ENCODE data around the gene STAP2.

Gene STAP2

DNA sequence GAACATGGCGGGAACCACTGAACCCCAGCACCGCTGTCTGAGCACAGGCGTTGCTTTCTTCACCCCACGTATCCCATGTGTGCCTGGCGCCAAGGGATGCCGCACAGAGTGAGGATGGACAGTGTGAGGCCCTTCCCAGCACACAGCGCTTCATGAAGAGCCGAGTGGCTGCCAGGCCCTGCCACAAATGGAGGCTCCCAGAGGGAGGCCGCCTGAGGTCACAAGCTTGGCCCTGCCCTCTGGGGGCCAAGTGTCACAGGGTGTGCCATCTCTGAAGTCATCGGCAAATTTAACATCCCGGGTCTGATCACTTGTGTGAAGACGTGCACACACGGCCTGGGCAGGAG lies 29.1 kb upstream of the STAP2 start:
- POLR2A ChIA-PET: no interaction called here

DNA sequence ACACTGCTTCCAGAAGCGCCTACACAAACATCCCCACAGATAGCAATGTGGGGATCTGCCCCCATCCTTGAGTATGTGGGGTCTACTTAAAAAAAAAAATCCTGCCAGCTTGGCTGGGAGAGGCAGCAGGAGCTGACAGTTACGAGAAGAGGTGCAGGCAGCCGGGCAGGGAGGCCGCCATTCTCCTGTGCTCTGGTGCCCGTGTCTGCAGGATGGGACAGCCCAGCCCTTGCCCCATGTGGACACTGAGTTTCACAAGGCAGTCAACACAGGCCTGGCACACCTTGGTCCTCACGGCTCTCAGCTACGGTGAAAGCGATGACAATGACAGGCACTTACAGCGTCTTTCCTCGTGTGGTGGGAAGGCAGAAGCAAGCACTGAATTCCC lies 28.7 kb upstream of the STAP2 start:
- no peak for DNase-seq (ENCODE audit: extremely low spot score)
- no peak for TF ChIP-seq FOXK2 (IDR thresholded peaks at IDR 0.05)
- TF ChIP-seq, protein P1, sequence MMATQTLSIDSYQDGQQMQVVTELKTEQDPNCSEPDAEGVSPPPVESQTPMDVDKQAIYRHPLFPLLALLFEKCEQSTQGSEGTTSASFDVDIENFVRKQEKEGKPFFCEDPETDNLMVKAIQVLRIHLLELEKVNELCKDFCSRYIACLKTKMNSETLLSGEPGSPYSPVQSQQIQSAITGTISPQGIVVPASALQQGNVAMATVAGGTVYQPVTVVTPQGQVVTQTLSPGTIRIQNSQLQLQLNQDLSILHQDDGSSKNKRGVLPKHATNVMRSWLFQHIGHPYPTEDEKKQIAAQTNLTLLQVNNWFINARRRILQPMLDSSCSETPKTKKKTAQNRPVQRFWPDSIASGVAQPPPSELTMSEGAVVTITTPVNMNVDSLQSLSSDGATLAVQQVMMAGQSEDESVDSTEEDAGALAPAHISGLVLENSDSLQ (IDR thresholded peaks at IDR 0.05): no peak
- no peak for TF ChIP-seq HDGF (IDR thresholded peaks at IDR 0.05; ENCODE audit: borderline replicate concordance)
- no peak for TF ChIP-seq LEF1 (IDR thresholded peaks at IDR 0.05; ENCODE audit: borderline replicate concordance)
- no peak for TF ChIP-seq BHLHE40 (IDR thresholded peaks at IDR 0.05; ENCODE audit: borderline replicate concordance)
- no peak for TF ChIP-seq FOXM1 (IDR thresholded peaks at IDR 0.05; ENCODE audit: borderline replicate concordance)
- TF ChIP-seq FOXA1 (IDR thresholded peaks at IDR 0.05): no peak
- no peak for TF ChIP-seq SUZ12 (IDR thresholded peaks at IDR 0.05)
- CTCF ChIA-PET: no interaction called here
- POLR2A ChIA-PET: no interaction called here

More for the DNA sequence above, 29.1 kb upstream of the STAP2 start:
- no peak for DNase-seq (ENCODE audit: extremely low spot score)
- TF ChIP-seq ARNT (IDR thresholded peaks at IDR 0.05) (no peak), ELF4 (IDR thresholded peaks at IDR 0.05) (no peak), ZNF384 (IDR thresholded peaks at IDR 0.05) (no peak), TARDBP (IDR thresholded peaks at IDR 0.05) (no peak)
- CTCF ChIA-PET: no interaction called here

DNA sequence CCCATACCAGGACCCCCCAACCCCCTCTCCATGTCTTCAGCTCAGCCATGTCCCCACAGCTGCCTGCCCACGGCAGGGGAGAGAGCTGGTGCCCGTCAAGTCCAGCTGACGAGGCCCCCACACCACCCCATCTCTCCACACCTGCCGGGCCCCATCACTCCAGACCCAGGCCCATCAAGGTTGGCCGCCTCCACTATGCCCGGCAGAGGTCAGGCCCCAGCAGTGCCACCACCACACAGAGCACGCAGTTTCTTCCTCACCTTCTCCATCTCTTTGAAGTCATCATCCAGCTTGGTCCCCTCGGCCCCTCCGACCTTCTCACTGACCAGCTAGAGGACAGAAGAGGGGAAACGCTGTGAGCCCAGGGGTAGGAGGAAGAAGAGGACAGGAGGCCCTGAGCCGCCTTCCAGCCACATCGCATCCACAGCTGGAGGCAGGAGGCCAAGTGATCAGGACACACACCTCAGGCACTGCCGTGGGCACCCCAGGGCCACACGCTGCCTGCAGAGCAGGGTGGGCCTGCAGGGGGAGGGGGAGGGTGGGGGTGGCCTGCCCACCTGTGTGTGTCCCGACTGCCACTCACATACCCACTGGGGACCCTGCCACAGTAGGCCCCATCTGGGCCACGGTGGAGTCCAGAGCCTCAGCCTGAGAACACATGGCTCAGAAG lies 28.2 kb upstream of the STAP2 start:
- ChIA-PET CTCF (no interaction called here), POLR2A (no interaction called here)
- DNase-seq (ENCODE audit: extremely low spot score): no peak
- TF ChIP-seq SUZ12 (IDR thresholded peaks at IDR 0.05) (no peak), FOXA1 (IDR thresholded peaks at IDR 0.05) (no peak), FOXM1 (IDR thresholded peaks at IDR 0.05; ENCODE audit: borderline replicate concordance) (no peak), L3MBTL2 (conservative IDR thresholded peaks at IDR 0.05) (no peak), ARNT (IDR thresholded peaks at IDR 0.05) (no peak), CTBP1 (IDR thresholded peaks at IDR 0.05; ENCODE audit: borderline replicate concordance) (no peak), SP1 (IDR thresholded peaks at IDR 0.05) (no peak)
- TF ChIP-seq, protein P1 (IDR thresholded peaks at IDR 0.05): no peak

DNA sequence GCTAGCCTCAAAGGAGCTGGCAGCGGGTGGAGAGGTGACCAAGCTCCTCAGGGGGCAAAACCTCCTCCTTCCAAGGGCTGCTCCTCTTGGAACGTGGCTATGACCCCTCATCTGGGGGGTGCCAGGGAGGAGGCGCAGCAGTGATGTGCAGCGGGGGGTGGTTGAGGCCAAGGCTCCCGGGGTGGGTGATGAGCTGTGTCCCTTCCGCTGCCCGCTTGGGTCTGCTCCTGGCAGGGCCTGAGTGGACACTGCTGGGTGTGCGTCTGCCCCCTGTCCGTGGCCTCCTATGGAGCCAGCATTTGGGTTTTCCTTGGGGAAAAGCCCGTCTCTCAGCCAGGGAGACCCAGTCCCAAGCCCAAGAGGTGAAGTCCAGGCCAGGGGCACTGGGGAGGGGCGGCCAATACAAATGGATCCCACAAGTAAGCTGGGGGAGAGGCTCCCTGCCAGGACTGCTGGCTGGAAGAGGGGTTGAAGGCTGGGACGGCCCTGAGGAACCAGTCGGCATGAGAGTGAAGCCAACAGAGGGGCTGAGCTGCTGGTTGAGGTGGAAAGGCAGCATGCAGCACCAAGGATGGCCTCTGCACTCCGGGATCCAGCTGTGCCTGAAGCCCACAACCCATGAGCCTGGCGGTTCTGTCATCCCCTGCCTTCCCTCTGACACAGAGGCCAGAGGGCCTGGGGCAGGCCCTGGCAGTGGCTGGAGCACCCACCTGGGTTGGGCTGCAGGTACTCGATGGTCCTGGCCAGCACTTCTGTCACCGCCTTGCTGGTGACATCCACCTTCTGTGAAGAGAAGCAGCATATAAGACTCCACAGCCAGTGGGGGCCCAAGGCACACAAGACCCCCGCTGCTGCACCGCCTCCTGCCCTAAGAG lies 27.4 kb upstream of the STAP2 start:
- CTCF ChIA-PET: interaction anchor here (1.4 kb wide), 1 partner anchor 13 kb away, joined by 6 read pairs; no protein-coding TSS in a partner anchor

DNA sequence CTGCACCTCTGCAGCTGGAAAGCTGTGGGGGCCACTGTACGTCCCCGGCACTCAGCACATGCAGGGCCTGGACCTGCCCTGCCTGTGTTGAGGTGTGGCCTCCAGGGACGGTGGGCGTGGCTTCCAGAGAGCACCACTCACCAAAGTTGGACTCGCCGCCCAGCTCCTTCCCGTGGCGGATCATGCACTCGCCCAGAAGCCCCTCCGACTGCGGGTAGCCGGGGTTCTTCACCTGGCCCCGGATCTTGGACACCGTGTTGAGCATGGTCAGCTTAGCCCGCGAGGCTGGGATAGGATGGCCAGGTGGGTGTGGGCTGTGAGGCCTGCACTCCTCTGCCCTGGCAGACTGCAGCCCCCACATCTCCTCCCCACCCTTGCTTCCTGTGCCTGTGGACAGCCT lies 26.7 kb upstream of the STAP2 start:
- CTCF ChIA-PET: interaction anchor here (1.4 to 1.5 kb wide), 2 partner anchors 13 to 35 kb away, joined by 3 to 6 read pairs; partner anchors contain the start of gene SH3GL1
- POLR2A ChIA-PET: interaction anchor here (0.7 kb wide), 1 partner anchor 8 kb away, joined by 3 read pairs; no protein-coding TSS in a partner anchor
- no peak for DNase-seq (ENCODE audit: extremely low spot score)
- TF ChIP-seq SUZ12 (IDR thresholded peaks at IDR 0.05): no peak

More for the DNA sequence above, 27.4 kb upstream of the STAP2 start:
- POLR2A ChIA-PET: no interaction called here
- no peak for DNase-seq (ENCODE audit: extremely low spot score)
- TF ChIP-seq FOXM1 (IDR thresholded peaks at IDR 0.05; ENCODE audit: borderline replicate concordance) (no peak), ARNT (IDR thresholded peaks at IDR 0.05) (no peak), ZNF384 (IDR thresholded peaks at IDR 0.05) (no peak), BHLHE40 (IDR thresholded peaks at IDR 0.05; ENCODE audit: borderline replicate concordance) (no peak), LEF1 (IDR thresholded peaks at IDR 0.05; ENCODE audit: borderline replicate concordance) (no peak), L3MBTL2 (conservative IDR thresholded peaks at IDR 0.05) (no peak), FOXK2 (IDR thresholded peaks at IDR 0.05) (no peak), ELF4 (IDR thresholded peaks at IDR 0.05) (no peak), FOXA1 (IDR thresholded peaks at IDR 0.05) (no peak), CTBP1 (IDR thresholded peaks at IDR 0.05; ENCODE audit: borderline replicate concordance) (no peak), SP1 (IDR thresholded peaks at IDR 0.05) (no peak), SUZ12 (IDR thresholded peaks at IDR 0.05) (no peak), NFRKB (IDR thresholded peaks at IDR 0.05) (no peak), TARDBP (IDR thresholded peaks at IDR 0.05) (no peak)
- TF ChIP-seq, protein P1 (IDR thresholded peaks at IDR 0.05): no peak

DNA sequence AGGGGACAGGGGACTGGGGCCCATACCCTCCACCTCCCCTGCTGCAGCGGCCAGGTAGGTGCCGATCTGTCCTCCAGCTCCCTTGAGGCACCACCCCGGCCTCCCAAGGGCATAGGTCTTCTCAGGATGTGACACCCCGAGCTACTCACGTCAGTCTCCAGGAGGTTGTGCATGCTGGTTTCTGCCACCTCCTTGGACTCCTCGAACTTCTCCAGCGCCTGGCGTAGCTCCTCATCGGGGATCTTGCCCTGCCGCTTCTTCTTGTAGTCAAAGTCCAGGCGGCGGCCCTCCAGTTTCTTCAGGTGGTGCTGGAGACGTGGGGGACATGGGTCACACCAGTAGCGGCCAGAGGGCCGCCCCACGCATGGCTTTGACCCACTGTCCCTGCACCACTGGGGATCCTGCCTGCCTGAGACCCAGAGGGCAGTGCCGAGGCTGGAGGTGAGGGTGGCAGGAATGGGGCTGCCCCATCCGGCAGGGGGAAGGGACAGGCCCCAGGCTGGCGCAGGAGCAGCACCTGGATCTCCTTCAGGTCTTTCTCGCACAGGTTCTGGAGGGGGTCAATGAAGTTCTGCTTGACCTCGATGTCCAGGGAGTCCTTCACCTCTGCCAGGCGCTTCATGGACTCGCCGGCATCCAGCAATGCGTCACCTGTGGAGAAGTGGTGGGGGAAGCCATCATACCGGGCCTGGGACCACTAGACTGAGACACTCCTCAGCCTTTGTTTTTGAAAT lies 25.1 kb upstream of the STAP2 start:
- CTCF ChIA-PET: interaction anchor here (0.7 to 1.5 kb wide), 2 partner anchors 37 to 110 kb away, joined by 3 to 5 read pairs; partner anchors contain the start of gene SH3GL1
- TF ChIP-seq TARDBP (IDR thresholded peaks at IDR 0.05) (no peak), ARNT (IDR thresholded peaks at IDR 0.05) (no peak), CTBP1 (IDR thresholded peaks at IDR 0.05; ENCODE audit: borderline replicate concordance) (no peak), HDGF (IDR thresholded peaks at IDR 0.05; ENCODE audit: borderline replicate concordance) (no peak), FOXA1 (IDR thresholded peaks at IDR 0.05) (no peak), ZNF384 (IDR thresholded peaks at IDR 0.05) (no peak)
- TF ChIP-seq, protein P1 (IDR thresholded peaks at IDR 0.05): no peak
- no peak for DNase-seq (ENCODE audit: extremely low spot score)
- POLR2A ChIA-PET: interaction anchor here (0.8 to 1.9 kb wide), 2 partner anchors 21 to 27 kb away, joined by 4 to 8 read pairs; no protein-coding TSS in a partner anchor

Measured in HEK293T (cell line).